GM12878 (cell line): ENCODE data around the gene PLCB2. TPM values are rescaled to one million over a fixed set of nuclear protein-coding genes. Genes with fewer than 3 reads are reported as not detected.

ENCODE experiments used
- ATAC-seq: fragments of 200-7000 bp; cut with Tn5 transposase; 3 replicates; pipeline ENCODE4 v1.9.1; 2020; ENCODE audit warnings: mild to moderate bottlenecking, moderate library complexity
- BruUV-seq: library from RNA; stranded (reverse); fragments of 400-500 nt; replicated peaks from 2 replicates; lab custom pipeline; 2021; lab: Mats Ljungman, UMichigan
- CTCF ChIA-PET: fragments of 300-600 bp; sonication (Branson Sonifier 250); formaldehyde crosslinking; extraction: SDS; loops from one replicate; lab custom pipeline; 2021; ENCODE audit warnings: inconsistent platforms; lab: Yijun Ruan, JAX
- POLR2A ChIA-PET: fragments of 350-600 bp; formaldehyde crosslinking; extraction: SDS; loops from one replicate; lab custom pipeline; 2021; ENCODE audit warnings: inconsistent platforms; lab: Charles Lee
- RAD21 ChIA-PET: fragments of 300-600 bp; sonication (Branson Sonifier 250); formaldehyde crosslinking; loops from one replicate; lab custom pipeline; 2023; ENCODE audit warnings: antibody characterized with exemption; ENCODE audit not compliant: unreplicated experiment; lab: Charles Lee
- SMC1A ChIA-PET: fragments of 300-600 bp; sonication (Branson Sonifier 250); formaldehyde crosslinking; loops from one replicate; lab custom pipeline; 2023; ENCODE audit not compliant: unreplicated experiment, uncharacterized antibody; lab: Charles Lee
- DNase-seq: peaks from one replicate; pipeline ENCODE4 v3.0.0-alpha.2; 2011; ENCODE audit warnings: low read depth, low spot score
- FAIRE-seq: peaks from 3 replicates; lab custom pipeline; 2011; peaks lifted over from hg19 to GRCh38; lab: Jason Lieb, UNC
- H2AFZ ChIP-seq: 2 replicates; pipeline ENCODE4 v1.6.0; 2011; ENCODE audit warnings: low read depth, low read length, control low read depth; ENCODE audit not compliant: control insufficient read depth
- H3K27ac ChIP-seq: 2 replicates; pipeline ENCODE4 v1.5.1; 2011; ENCODE audit warnings: control low read depth; ENCODE audit not compliant: control insufficient read depth, insufficient read depth
- H3K27me3 ChIP-seq, 2 experiments: replicated peaks in 1 of 2; 2 replicates each; pipeline versions ENCODE4 v1.6.0 to v1.6.1; 2011; ENCODE audit warnings: low read length in 1 of 2; ENCODE audit not compliant: control insufficient read depth in 2 of 2, insufficient read depth in 2 of 2
- H3K36me3 ChIP-seq, 2 experiments: 2 replicates each; pipeline ENCODE4 v1.5.1; 2011; ENCODE audit warnings: low read length in 1 of 2; ENCODE audit not compliant: control insufficient read depth in 2 of 2, insufficient read depth in 2 of 2
- H3K4me1 ChIP-seq: 2 replicates; pipeline ENCODE4 v1.6.1; 2011; ENCODE audit warnings: mild to moderate bottlenecking, low read length, moderate library complexity, mixed read lengths; ENCODE audit not compliant: control insufficient read depth, insufficient read depth
- H3K4me2 ChIP-seq: 2 replicates; pipeline ENCODE4 v1.6.0; 2011; ENCODE audit warnings: control low read depth; ENCODE audit not compliant: control insufficient read depth, insufficient read depth
- H3K4me3 ChIP-seq: fragments of 200-600 bp; sonication (generic); 2 replicates; pipeline ENCODE4 v1.5.1; 2016
- H3K79me2 ChIP-seq: 2 replicates; pipeline ENCODE4 v1.6.0; 2011; ENCODE audit warnings: low read length; ENCODE audit not compliant: control insufficient read depth, insufficient read depth
- H3K9ac ChIP-seq: 2 replicates; pipeline ENCODE4 v1.8.0; 2011; ENCODE audit warnings: low read length, control low read depth, mixed read lengths; ENCODE audit not compliant: control insufficient read depth, insufficient read depth
- H3K9me3 ChIP-seq: replicated peaks from 3 replicates; pipeline ENCODE4 v1.5.1; 2011; ENCODE audit warnings: mild to moderate bottlenecking, low read length; ENCODE audit not compliant: control insufficient read depth, insufficient read depth
- H4K20me1 ChIP-seq: 2 replicates; pipeline ENCODE4 v1.6.0; 2011; ENCODE audit not compliant: control insufficient read depth, insufficient read depth
- LARP7 ChIP-seq: fragments of 450-650 bp; IDR thresholded peaks from 2 replicates; pipeline ENCODE4 v1.6.1; 2017; ENCODE audit warnings: mild to moderate bottlenecking
- WGBS: methylation state at CpG from one replicate; pipeline ENCODE4 v1.1.6; 2016; ENCODE audit warnings: low lambda C conversion rate; ENCODE audit not compliant: insufficient replicate concordance, insufficient coverage; ENCODE audit errors: missing lambda C conversion rate; 5-methylcytosine and 5-hydroxymethylcytosine counted together
- in situ Hi-C: fragments of 300-500 bp; cut with MboI; formaldehyde crosslinking; loops from 9 replicates; pipeline ENCODE4 v1.14.3; 2018; ENCODE audit warnings: mixed read lengths
- intact Hi-C: fragments of 100-400 bp; cut with micrococcal nuclease; formaldehyde crosslinking; loops from one replicate; pipeline ENCODE4 v1.14.2; 2022; ENCODE audit not compliant: unreplicated experiment
- polyA plus RNA-seq, 11 experiments: library from polyadenylated mRNA; depleted of rRNA in 4 of 11; unstranded in 6 of 11; stranded (reverse) in 5 of 11; fragments of >200 nt; fragmentation: Nextera tagmentation in 4 of 11; fragmentation: Illumina TruSeq in 1 of 11; extraction: Ambion mirVana in 4 of 11; extraction: Trizol in 1 of 11; gene quantifications; 1 replicate in 1 of 11; 2 replicates in 10 of 11; pipeline versions ENCODE4 v1.2.1 to v1.2.3, GENCODE V29; 2011 to 2016; ENCODE audit warnings: inconsistent platforms in 2 of 11, missing spikeins in 2 of 11, low read depth in 1 of 11
- total RNA-seq, 4 experiments: library from RNA; depleted of rRNA in 3 of 4; stranded (reverse); fragments of >200 nt in 3 of 4; fragmentation: Illumina TruSeq in 1 of 4; extraction: Trizol in 1 of 4; gene quantifications; 2 replicates each; pipeline versions ENCODE4 v1.2.1 to v1.2.3, GENCODE V29; 2013 to 2021
- TF ChIP-seq, protein P1 (sequence below): fragments of 450-650 bp; IDR thresholded peaks from 2 replicates; pipeline ENCODE4 v1.6.1; 2017; ENCODE audit warnings: low read depth, mild to moderate bottlenecking, moderate library complexity
- TF ChIP-seq, protein P2 (sequence below): IDR thresholded peaks from 2 replicates; pipeline ENCODE4 v1.6.1; 2011; ENCODE audit warnings: mild to moderate bottlenecking, low read depth, low read length, moderate library complexity; ENCODE audit not compliant: insufficient replicate concordance

Gene PLCB2
- total and polyA plus RNA-seq, 10 of the 15 experiments (the other 5 are each of a cell fraction or from before 2014, with no cell fraction given), result 1.2 to 39.4 (median 10.7) TPM

DNA sequence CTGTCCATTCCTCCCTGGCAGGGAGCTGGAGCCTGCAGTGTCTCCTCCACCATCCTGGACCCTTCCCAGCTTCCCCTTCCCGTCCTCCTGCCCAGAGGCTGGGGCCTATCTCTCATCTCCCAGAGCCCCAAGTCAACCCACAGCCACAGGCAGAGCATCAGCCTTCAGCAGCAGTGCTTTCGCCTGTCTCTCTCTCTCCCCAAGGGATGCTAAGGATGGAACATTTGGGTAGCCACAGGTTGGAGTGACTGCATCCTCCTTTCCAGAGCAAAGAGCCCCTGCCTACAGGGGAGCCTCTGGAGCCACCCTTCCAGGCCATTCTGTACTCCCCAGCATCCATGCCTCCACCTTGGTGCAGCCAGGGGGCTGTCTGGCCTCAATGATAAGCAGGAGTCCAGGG, 4.2 kb downstream of the PLCB2 start:
- intact Hi-C loops, result no loop called here
- TF ChIP-seq, protein P1, sequence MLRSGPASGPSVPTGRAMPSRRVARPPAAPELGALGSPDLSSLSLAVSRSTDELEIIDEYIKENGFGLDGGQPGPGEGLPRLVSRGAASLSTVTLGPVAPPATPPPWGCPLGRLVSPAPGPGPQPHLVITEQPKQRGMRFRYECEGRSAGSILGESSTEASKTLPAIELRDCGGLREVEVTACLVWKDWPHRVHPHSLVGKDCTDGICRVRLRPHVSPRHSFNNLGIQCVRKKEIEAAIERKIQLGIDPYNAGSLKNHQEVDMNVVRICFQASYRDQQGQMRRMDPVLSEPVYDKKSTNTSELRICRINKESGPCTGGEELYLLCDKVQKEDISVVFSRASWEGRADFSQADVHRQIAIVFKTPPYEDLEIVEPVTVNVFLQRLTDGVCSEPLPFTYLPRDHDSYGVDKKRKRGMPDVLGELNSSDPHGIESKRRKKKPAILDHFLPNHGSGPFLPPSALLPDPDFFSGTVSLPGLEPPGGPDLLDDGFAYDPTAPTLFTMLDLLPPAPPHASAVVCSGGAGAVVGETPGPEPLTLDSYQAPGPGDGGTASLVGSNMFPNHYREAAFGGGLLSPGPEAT, result no peak
- TF ChIP-seq, protein P2, sequence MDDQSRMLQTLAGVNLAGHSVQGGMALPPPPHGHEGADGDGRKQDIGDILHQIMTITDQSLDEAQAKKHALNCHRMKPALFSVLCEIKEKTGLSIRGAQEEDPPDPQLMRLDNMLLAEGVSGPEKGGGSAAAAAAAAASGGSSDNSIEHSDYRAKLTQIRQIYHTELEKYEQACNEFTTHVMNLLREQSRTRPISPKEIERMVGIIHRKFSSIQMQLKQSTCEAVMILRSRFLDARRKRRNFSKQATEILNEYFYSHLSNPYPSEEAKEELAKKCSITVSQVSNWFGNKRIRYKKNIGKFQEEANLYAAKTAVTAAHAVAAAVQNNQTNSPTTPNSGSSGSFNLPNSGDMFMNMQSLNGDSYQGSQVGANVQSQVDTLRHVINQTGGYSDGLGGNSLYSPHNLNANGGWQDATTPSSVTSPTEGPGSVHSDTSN, result no peak
- TF ChIP-seq LARP7, result no peak
- POLR2A ChIA-PET, result no interaction called here
- no peak overlapping the region for H3K27ac ChIP-seq
- H3K79me2 ChIP-seq, result no peaks in the 10 kb centered on the region
- no peak overlapping the region for H3K9ac ChIP-seq
- no peaks in the 10 kb centered on the region for H4K20me1 ChIP-seq
- SMC1A ChIA-PET, result interaction anchor here (1.0 kb wide), 1 partner anchor 10 kb away, joined by 3 read pairs; no protein-coding TSS in a partner anchor
- H3K4me3 ChIP-seq, result no peak overlapping the region
- peaks cover 3% of the 10 kb centered on the region; the same call in 1 of the 2 replicates for H3K4me1 ChIP-seq
- H2AFZ ChIP-seq, result no peak overlapping the region
- no peak for DNase-seq
- ATAC-seq, result no peak
- RAD21 ChIA-PET, result interaction anchor here (0.6 kb wide), 1 partner anchor 35 kb away, joined by 3 read pairs; no protein-coding TSS in a partner anchor
- BruUV-seq, result no TSS peak
- no peaks in the 10 kb centered on the region; the same call in 2 of the 3 replicates for H3K9me3 ChIP-seq
- H3K27me3 ChIP-seq, result no peaks in the 10 kb centered on the region
- no peak for FAIRE-seq
- 31% methylated on average over 2 of the region's 2 CpGs for WGBS
- in situ Hi-C loops, result no loop called here
- CTCF ChIA-PET, result interaction anchor here (1.5 to 2.5 kb wide), 2 partner anchors 34 to 35 kb away, joined by 4 to 6 read pairs; no protein-coding TSS in a partner anchor
- H3K36me3 ChIP-seq, result no peaks in the 10 kb centered on the region
- no peak overlapping the region for H3K4me2 ChIP-seq
